Measurements from ENCODE around the gene SLC26A1. TPM values are rescaled to one million over a fixed set of nuclear protein-coding genes. Genes with fewer than 3 reads are reported as not detected.

SLC26A1 gene
- total RNA-seq, 1 donor from 2014 or later = 0.75 TPM

GRCh38 chr4:989722-990471 is 3.3 kb downstream of the SLC26A1 start:
- Mint-ChIP-seq H3K9me3 (ENCODE audit: low read depth) (no peaks in the 10 kb centered on the region), H3K27ac (ENCODE audit: unreplicated experiment) (no peak overlapping the region), H3K36me3 (ENCODE audit: low read depth) (peaks cover 1% of the 10 kb centered on the region), H3K27me3 (ENCODE audit: low read depth) (no peaks in the 10 kb centered on the region), H3K4me1 (ENCODE audit: low read depth) (peaks cover 28% of the 10 kb centered on the region), H3K4me3 (ENCODE audit: unreplicated experiment) (no peak overlapping the region)
- no peak for DNase-seq (ENCODE audit: low spot score)
- no peak for TF ChIP-seq CTCF (IDR thresholded peaks at IDR 0.05)

GRCh38 chr4:988726-989721 is 4.2 kb downstream of the SLC26A1 start:
- Mint-ChIP-seq H3K4me1 (ENCODE audit: low read depth) (peaks cover 28% of the 10 kb centered on the region), H3K27ac (ENCODE audit: unreplicated experiment) (no peak overlapping the region), H3K4me3 (ENCODE audit: unreplicated experiment) (no peak overlapping the region), H3K9me3 (ENCODE audit: low read depth) (no peaks in the 10 kb centered on the region), H3K27me3 (ENCODE audit: low read depth) (no peaks in the 10 kb centered on the region), H3K36me3 (ENCODE audit: low read depth) (peaks cover 1% of the 10 kb centered on the region)
- DNase-seq (ENCODE audit: low spot score) = no peak
- TF ChIP-seq CTCF (IDR thresholded peaks at IDR 0.05) = no peak

GRCh38 chr4:987624-988513 is 5.3 kb downstream of the SLC26A1 start:
- TF ChIP-seq CTCF (IDR thresholded peaks at IDR 0.05) = no peak
- Mint-ChIP-seq H3K4me3 (ENCODE audit: unreplicated experiment) (peak overlapping the region; percentile 66), H3K4me1 (ENCODE audit: low read depth) (peaks cover 28% of the 10 kb centered on the region), H3K9me3 (ENCODE audit: low read depth) (no peaks in the 10 kb centered on the region), H3K27me3 (ENCODE audit: low read depth) (no peaks in the 10 kb centered on the region), H3K27ac (ENCODE audit: unreplicated experiment) (no peak overlapping the region), H3K36me3 (ENCODE audit: low read depth) (peaks cover 1% of the 10 kb centered on the region)
- DNase-seq (ENCODE audit: low spot score) = no peak

GRCh38 chr4:986879-987623 is 6.2 kb downstream of the SLC26A1 start, which contains the start of gene IDUA:
Gene IDUA (plus strand): TSS chr4:987044. CDS start chr4:987085, 41 bp downstream.
- DNase-seq (ENCODE audit: low spot score) = no peak
- peak; percentile 79 for TF ChIP-seq CTCF (IDR thresholded peaks at IDR 0.05)
- H3K36me3 Mint-ChIP-seq (ENCODE audit: low read depth) = peaks cover 1% of the 10 kb centered on the region
- no peaks in the 10 kb centered on the region for H3K9me3 Mint-ChIP-seq (ENCODE audit: low read depth)
- H3K4me1 Mint-ChIP-seq (ENCODE audit: low read depth) = peaks cover 22% of the 10 kb centered on the region
- no peaks in the 10 kb centered on the region for H3K27me3 Mint-ChIP-seq (ENCODE audit: low read depth)
- H3K27ac Mint-ChIP-seq (ENCODE audit: unreplicated experiment) = peak within 1 kb of the TSS; percentile 57
- H3K4me3 Mint-ChIP-seq (ENCODE audit: unreplicated experiment) = peak within 1 kb of the TSS; percentile 94

Measured in chondrocyte (in vitro differentiated cells).